ENCODE results near the gene CLEC7A. TPM values are rescaled to one million over a fixed set of nuclear protein-coding genes. Genes with fewer than 3 reads are reported as not detected.

CLEC7A gene
- 4.7 TPM for total RNA-seq

GRCh38 chr12:10130042-10130441, at the start of gene CLEC7A:
CLEC7A (minus strand) TSS chr12:10130199; CDS start chr12:10130082, 117 bp downstream.

DNA sequence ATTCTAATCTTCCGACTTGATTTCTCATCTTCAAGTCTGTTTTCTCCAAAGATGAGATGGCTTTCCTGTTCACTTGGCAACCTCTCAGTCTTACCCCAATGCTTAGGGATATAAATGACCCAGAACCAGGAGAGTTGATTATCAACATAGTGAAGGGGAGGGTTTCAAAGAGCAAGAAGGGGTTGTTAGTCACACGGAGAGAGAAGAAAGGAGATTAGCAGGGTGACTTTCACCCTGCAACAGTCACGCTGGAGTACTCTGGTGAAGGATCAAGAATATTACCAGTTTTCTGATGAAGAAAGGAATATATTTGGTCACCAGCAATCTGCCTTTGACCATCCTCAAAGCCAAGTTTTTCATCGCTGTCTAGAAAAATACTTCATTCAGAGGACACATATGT, 48.8 kb upstream of the CLEC7A start, which contains the start of gene TMEM52B:
Gene TMEM52B, plus strand, starts transcription at position 212 of the 400 bp plus-strand sequence. CDS start 543 bp downstream, outside the sequence.

GRCh38 chr12:10171973-10172728, 42.2 kb upstream of the CLEC7A start, which contains the start of gene OLR1:
OLR1 (minus strand) TSS chr12:10172132; CDS start chr12:10172077, 55 bp downstream.

GRCh38 chr12:10098791-10099190, 31.2 kb downstream of the CLEC7A start, which contains the start of gene CLEC1A:
CLEC1A (minus strand) TSS chr12:10098985; CDS start chr12:10098922, 63 bp downstream.

Other genes starting within 250 kb of the CLEC7A start
- not detected for gene KLRF2, start 248.7 kb downstream of the CLEC7A start, total RNA-seq
- not detected for gene CLEC2A, start 197.8 kb downstream of the CLEC7A start, total RNA-seq
- 5.2 TPM for gene CLEC12A, start 158.8 kb downstream of the CLEC7A start, total RNA-seq
- gene CLEC1B, start 131.1 kb downstream of the CLEC7A start, total RNA-seq, result 1.1 TPM
- 0.88 TPM for gene CLEC12B, start 119.6 kb downstream of the CLEC7A start, total RNA-seq
- gene CLEC9A, start 99.5 kb downstream of the CLEC7A start, total RNA-seq, result 0.93 TPM
- 6.1 TPM for gene CLEC1A, start 31.2 kb downstream of the CLEC7A start, total RNA-seq
- gene OLR1, start 41.9 kb upstream of the CLEC7A start, total RNA-seq, result 3.0 TPM
- 127 TPM for gene TMEM52B, start 48.8 kb upstream of the CLEC7A start, total RNA-seq
- gene GABARAPL1, start 82.7 kb upstream of the CLEC7A start, total RNA-seq, result 93.0 TPM
- gene KLRD1, start 177.7 kb upstream of the CLEC7A start, total RNA-seq, result 0.47 TPM